ENCODE measurements around the gene PIF1.
"Not testable (repeated sequence)": the region's sequence is repeated elsewhere in the genome, so short reads cannot be mapped to it uniquely, and the experiment has no call there.

The PIF1 gene

GRCh38 chr15:64808785-64809453, 16.5 kb downstream of the PIF1 start:
- Histone ChIP-seq H3K9ac (ENCODE audit: low read depth, low read length) (peak overlapping the region; percentile 88), H3K9me3 (ENCODE audit: insufficient read depth, low read depth, low read length) (no peaks in the 10 kb centered on the region), H3K27ac (ENCODE audit: low read depth, low read length) (peak overlapping the region; percentile 99), H3K27me3 (ENCODE audit: insufficient read depth, low read length) (no peaks in the 10 kb centered on the region), H3K4me1 (ENCODE audit: insufficient read depth, low read length) (peaks cover 57% of the 10 kb centered on the region), H3K36me3 (ENCODE audit: insufficient read depth, low read length) (no peaks in the 10 kb centered on the region), H3K4me3 (ENCODE audit: low read length) (peak overlapping the region; percentile 42)
- WGBS = 12% methylated on average over 10 of the region's 10 CpGs

- H3K4me1 ChIP-seq (ENCODE audit: insufficient read depth, low read length) = peaks cover 50% of the 10 kb centered on the region
- H3K36me3 ChIP-seq (ENCODE audit: insufficient read depth, low read length) = no peaks in the 10 kb centered on the region
- H3K27ac ChIP-seq (ENCODE audit: low read depth, low read length) = peak overlapping the region; percentile 99
- H3K9ac ChIP-seq (ENCODE audit: low read depth, low read length) = peak overlapping the region; percentile 88
- H3K9me3 ChIP-seq (ENCODE audit: insufficient read depth, low read depth, low read length) = no peaks in the 10 kb centered on the region
- H3K4me3 ChIP-seq (ENCODE audit: low read length) = peak overlapping the region; percentile 42
- no peaks in the 10 kb centered on the region for H3K27me3 ChIP-seq (ENCODE audit: insufficient read depth, low read length)
- 2% methylated on average over 3 of the region's 6 CpGs for WGBS
Measured at GRCh38 chr15:64807751-64808222, 17.7 kb downstream of the PIF1 start.

GRCh38 chr15:64807051-64807749, 18.2 kb downstream of the PIF1 start:
- WGBS = 24% methylated on average over 11 of the region's 13 CpGs
- Histone ChIP-seq H3K9me3 (ENCODE audit: insufficient read depth, low read depth, low read length) (no peaks in the 10 kb centered on the region), H3K36me3 (ENCODE audit: insufficient read depth, low read length) (no peaks in the 10 kb centered on the region), H3K27ac (ENCODE audit: low read depth, low read length) (peak overlapping the region; percentile 99), H3K4me3 (ENCODE audit: low read length) (peak overlapping the region; percentile 33), H3K4me1 (ENCODE audit: insufficient read depth, low read length) (peaks cover 47% of the 10 kb centered on the region), H3K27me3 (ENCODE audit: insufficient read depth, low read length) (no peaks in the 10 kb centered on the region), H3K9ac (ENCODE audit: low read depth, low read length) (peak overlapping the region; percentile 88)

GRCh38 chr15:64806509-64806908, 18.9 kb downstream of the PIF1 start:
- Histone ChIP-seq H3K9me3 (ENCODE audit: insufficient read depth, low read depth, low read length) (no peaks in the 10 kb centered on the region), H3K9ac (ENCODE audit: low read depth, low read length) (peak overlapping the region; percentile 88; the same call in 1 of the 2 replicates), H3K27me3 (ENCODE audit: insufficient read depth, low read length) (no peaks in the 10 kb centered on the region), H3K4me3 (ENCODE audit: low read length) (no peak overlapping the region), H3K4me1 (ENCODE audit: insufficient read depth, low read length) (peaks cover 43% of the 10 kb centered on the region), H3K27ac (ENCODE audit: low read depth, low read length) (peak overlapping the region; percentile 99), H3K36me3 (ENCODE audit: insufficient read depth, low read length) (no peaks in the 10 kb centered on the region)
- 55% methylated on average over 6 of the region's 6 CpGs for WGBS

- no peaks in the 10 kb centered on the region for H3K9me3 ChIP-seq (ENCODE audit: insufficient read depth, low read depth, low read length)
- no peak overlapping the region for H3K9ac ChIP-seq (ENCODE audit: low read depth, low read length)
- H3K36me3 ChIP-seq (ENCODE audit: insufficient read depth, low read length) = no peaks in the 10 kb centered on the region
- WGBS = 48% methylated on average over 2 of the region's 2 CpGs
- no peak overlapping the region for H3K4me3 ChIP-seq (ENCODE audit: low read length)
- no peak overlapping the region for H3K27ac ChIP-seq (ENCODE audit: low read depth, low read length)
- no peaks in the 10 kb centered on the region for H3K27me3 ChIP-seq (ENCODE audit: insufficient read depth, low read length)
- peaks cover 26% of the 10 kb centered on the region for H3K4me1 ChIP-seq (ENCODE audit: insufficient read depth, low read length)
Measured at GRCh38 chr15:64804619-64805018, 20.8 kb downstream of the PIF1 start.

GRCh38 chr15:64803526-64803925, 21.9 kb downstream of the PIF1 start:
- H3K4me1 ChIP-seq (ENCODE audit: insufficient read depth, low read length) = peaks cover 20% of the 10 kb centered on the region
- 100% methylated on average over 1 of the region's 1 CpG for WGBS

GRCh38 chr15:64800476-64800875, 25.0 kb downstream of the PIF1 start:
- 95% methylated on average over 2 of the region's 2 CpGs for WGBS
- Histone ChIP-seq H3K9me3 (ENCODE audit: insufficient read depth, low read depth, low read length) (no peaks in the 10 kb centered on the region), H3K4me1 (ENCODE audit: insufficient read depth, low read length) (0 out of 2 replicates have a peak, but pooled peaks cover 4% of the 10 kb centered on the region), H3K36me3 (ENCODE audit: insufficient read depth, low read length) (no peaks in the 10 kb centered on the region), H3K27ac (ENCODE audit: low read depth, low read length) (no peak overlapping the region), H3K4me3 (ENCODE audit: low read length) (no peak overlapping the region), H3K9ac (ENCODE audit: low read depth, low read length) (no peak overlapping the region), H3K27me3 (ENCODE audit: insufficient read depth, low read length) (no peaks in the 10 kb centered on the region)

More at GRCh38 chr15:64803526-64803925, 21.9 kb downstream of the PIF1 start:
- no peaks in the 10 kb centered on the region for H3K36me3 ChIP-seq (ENCODE audit: insufficient read depth, low read length)
- H3K27ac ChIP-seq (ENCODE audit: low read depth, low read length) = no peak overlapping the region
- H3K9ac ChIP-seq (ENCODE audit: low read depth, low read length) = no peak overlapping the region
- H3K27me3 ChIP-seq (ENCODE audit: insufficient read depth, low read length) = no peaks in the 10 kb centered on the region
- H3K4me3 ChIP-seq (ENCODE audit: low read length) = no peak overlapping the region
- no peaks in the 10 kb centered on the region for H3K9me3 ChIP-seq (ENCODE audit: insufficient read depth, low read depth, low read length)

GRCh38 chr15:64798905-64799304, 26.5 kb downstream of the PIF1 start:
- not testable (repeated sequence) for H3K27ac ChIP-seq (ENCODE audit: low read depth, low read length); H3K9me3 ChIP-seq (ENCODE audit: insufficient read depth, low read depth, low read length); H3K36me3 ChIP-seq (ENCODE audit: insufficient read depth, low read length); H3K4me3 ChIP-seq (ENCODE audit: low read length); H3K4me1 ChIP-seq (ENCODE audit: insufficient read depth, low read length); H3K9ac ChIP-seq (ENCODE audit: low read depth, low read length); H3K27me3 ChIP-seq (ENCODE audit: insufficient read depth, low read length)
- WGBS = 96% methylated on average over 22 of the region's 29 CpGs

- not testable (repeated sequence) for H3K4me1 ChIP-seq (ENCODE audit: insufficient read depth, low read length); H3K9me3 ChIP-seq (ENCODE audit: insufficient read depth, low read depth, low read length); H3K27me3 ChIP-seq (ENCODE audit: insufficient read depth, low read length); H3K36me3 ChIP-seq (ENCODE audit: insufficient read depth, low read length); H3K4me3 ChIP-seq (ENCODE audit: low read length); H3K9ac ChIP-seq (ENCODE audit: low read depth, low read length); H3K27ac ChIP-seq (ENCODE audit: low read depth, low read length)
- WGBS = 94% methylated on average over 9 of the region's 9 CpGs
Measured at GRCh38 chr15:64795921-64796320, 29.5 kb downstream of the PIF1 start.

GRCh38 chr15:64795299-64795698, 30.1 kb downstream of the PIF1 start:
- not testable (repeated sequence) for H3K9ac ChIP-seq (ENCODE audit: low read depth, low read length); H3K27ac ChIP-seq (ENCODE audit: low read depth, low read length); H3K9me3 ChIP-seq (ENCODE audit: insufficient read depth, low read depth, low read length); H3K4me1 ChIP-seq (ENCODE audit: insufficient read depth, low read length); H3K27me3 ChIP-seq (ENCODE audit: insufficient read depth, low read length); H3K4me3 ChIP-seq (ENCODE audit: low read length); H3K36me3 ChIP-seq (ENCODE audit: insufficient read depth, low read length)
- 94% methylated on average over 7 of the region's 7 CpGs for WGBS

GRCh38 chr15:64792282-64792681, 33.2 kb downstream of the PIF1 start:
- H3K4me1 ChIP-seq (ENCODE audit: insufficient read depth, low read length) = no peaks in the 10 kb centered on the region
- no peaks in the 10 kb centered on the region for H3K27me3 ChIP-seq (ENCODE audit: insufficient read depth, low read length)
- no peak overlapping the region for H3K4me3 ChIP-seq (ENCODE audit: low read length)
- H3K36me3 ChIP-seq (ENCODE audit: insufficient read depth, low read length) = no peaks in the 10 kb centered on the region
- 100% methylated on average over 2 of the region's 3 CpGs for WGBS
- H3K27ac ChIP-seq (ENCODE audit: low read depth, low read length) = no peak overlapping the region
- H3K9me3 ChIP-seq (ENCODE audit: insufficient read depth, low read depth, low read length) = no peaks in the 10 kb centered on the region
- H3K9ac ChIP-seq (ENCODE audit: low read depth, low read length) = no peak overlapping the region
